GM19043 (cell line): ENCODE results near the gene CELF5.
"Not testable (repeated sequence)": the region's sequence is repeated elsewhere in the genome, so short reads cannot be mapped to it uniquely, and the experiment has no call there.

Experiments
- ATAC-seq: cut with Tn5 transposase; IDR thresholded peaks from one replicate; pipeline ENCODE4 v1.9.1; 2021; ENCODE audit warnings: low read depth; ENCODE audit not compliant: unreplicated experiment

Gene CELF5

DNA sequence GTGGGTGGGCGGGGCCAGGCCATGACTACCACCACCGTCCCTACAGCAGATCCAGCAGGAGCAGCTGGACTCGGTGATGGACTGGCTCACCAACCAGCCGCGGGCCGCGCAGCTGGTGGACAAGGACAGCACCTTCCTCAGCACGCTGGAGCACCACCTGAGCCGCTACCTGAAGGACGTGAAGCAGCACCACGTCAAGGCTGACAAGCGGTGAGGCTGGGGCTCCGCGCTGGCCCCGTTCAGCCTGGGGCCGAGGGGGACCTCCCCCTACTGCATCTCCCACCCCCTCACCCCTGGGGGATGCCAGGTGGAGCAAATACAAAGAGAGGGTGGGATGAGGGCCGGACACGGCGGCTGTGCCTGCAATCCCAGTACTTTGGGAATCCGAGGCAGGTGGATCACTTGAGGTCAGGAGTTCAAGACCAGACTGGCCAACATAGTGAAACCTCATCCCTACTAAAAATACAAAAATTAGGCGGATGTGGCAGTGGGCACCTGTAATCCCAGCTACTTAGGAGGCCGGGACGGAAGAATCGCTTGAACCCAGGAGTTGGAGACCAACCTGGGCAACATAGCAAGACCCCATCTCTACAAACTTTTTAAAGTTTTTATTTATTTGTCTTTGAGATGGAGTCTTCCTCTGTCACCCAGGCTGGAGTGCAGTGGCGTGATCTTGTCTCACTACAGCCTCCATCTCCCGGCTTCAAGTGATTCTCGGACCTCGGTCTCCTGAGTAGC lies 18.1 kb upstream of the CELF5 start:
- ATAC-seq: no peak

DNA sequence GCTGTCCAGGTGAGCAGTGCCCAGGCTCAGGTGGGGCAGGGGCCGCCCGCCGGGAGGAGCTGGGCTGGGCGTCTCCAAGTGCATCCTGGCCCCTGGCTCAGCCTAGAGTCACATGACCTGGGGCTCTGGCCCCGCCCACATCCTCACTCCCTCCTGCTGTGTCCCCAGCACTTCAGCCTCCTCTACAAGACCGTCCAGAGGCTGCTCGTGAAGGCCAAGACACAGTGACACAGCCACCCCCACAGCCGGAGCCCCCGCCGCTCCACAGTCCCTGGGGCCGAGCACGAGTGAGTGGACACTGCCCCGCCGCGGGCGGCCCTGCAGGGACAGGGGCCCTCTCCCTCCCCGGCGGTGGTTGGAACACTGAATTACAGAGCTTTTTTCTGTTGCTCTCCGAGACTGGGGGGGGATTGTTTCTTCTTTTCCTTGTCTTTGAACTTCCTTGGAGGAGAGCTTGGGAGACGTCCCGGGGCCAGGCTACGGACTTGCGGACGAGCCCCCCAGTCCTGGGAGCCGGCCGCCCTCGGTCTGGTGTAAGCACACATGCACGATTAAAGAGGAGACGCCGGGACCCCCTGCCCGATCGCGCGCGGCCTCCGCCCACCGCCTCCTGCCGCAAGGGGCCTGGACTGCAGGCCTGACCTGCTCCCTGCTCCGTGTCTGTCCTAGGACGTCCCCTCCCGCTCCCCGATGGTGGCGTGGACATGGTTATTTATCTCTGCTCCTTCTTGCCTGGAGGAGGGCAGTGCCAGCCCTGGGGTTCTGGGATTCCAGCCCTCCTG lies 16.8 kb upstream of the CELF5 start:
- ATAC-seq: no peak

DNA sequence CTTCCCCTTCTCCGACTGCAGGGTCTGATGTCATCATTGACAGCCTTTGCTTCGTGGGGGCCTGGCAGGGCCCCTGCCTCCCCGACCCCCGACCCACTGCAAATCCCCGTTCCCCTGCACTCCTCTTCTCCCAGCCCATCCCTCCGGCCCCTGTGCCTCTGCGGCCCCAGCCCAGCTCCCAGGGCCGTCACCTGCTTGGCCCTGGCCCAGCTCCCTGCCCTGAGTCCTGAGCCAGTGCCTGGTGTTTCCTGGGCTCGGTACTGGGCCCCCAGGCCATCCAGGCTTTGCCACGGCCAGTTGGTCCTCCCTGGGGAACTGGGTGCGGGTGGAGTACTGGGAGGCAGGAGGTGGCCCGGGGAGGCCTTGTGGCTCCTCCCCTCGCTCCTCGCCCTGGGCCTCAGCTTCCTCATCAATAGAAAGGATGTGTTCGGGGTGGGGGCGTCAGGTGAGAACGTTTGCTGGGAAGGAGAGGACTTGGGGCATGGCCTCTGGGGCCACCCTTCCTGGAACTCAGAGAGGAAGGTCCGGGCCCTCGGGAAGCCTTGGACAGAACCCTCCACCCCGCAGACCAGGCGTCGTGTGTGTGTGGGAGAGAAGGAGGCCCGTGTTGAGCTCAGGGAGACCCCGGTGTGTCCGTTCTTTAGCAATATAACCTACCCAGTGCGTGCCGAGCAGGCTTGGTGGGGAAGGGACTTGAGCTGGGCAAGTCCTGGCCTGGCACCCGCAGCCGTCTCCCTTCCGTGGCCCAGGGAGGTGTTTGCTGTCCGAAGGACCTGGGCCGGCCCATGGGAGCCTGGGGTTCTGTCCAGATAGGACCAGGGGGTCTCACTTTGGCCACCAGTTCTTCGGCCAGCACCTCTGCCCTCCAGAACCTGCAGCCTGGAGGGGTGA lies 15.9 kb upstream of the CELF5 start:
- no peak for ATAC-seq

DNA sequence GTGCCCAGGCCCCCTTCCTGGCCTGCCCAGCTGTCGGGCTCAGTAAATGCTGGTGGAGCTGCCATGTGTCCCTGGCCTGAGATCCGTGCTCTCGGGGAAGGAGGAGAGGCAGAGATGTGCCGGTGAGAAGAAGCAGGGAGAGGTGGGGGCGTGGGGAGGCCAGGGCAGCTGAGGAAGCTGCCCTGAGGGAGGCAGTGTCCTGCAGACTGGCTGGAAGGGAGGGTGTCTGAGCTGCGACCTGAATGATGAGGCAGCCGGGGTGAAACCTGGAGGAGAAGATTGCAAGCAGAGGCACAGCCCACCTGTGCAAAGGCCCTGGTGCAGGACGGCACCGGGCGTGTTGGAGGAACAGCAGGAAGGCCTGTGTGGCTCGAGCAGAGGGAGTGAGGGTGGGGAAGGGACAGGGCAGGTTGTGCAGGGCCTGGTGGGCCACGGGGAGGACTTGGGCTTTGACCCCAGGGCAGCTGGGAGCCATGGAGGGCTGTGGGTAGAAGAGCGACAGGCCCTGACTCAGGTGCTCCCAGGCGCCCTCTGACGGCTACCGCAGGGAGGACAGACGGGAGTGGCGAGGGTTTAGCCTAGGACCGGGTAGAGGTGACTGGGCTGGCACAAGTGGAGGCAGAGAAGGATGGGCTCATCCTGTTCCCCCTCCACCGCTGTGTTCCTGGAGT lies 14.0 kb upstream of the CELF5 start:
- ATAC-seq: no peak

DNA sequence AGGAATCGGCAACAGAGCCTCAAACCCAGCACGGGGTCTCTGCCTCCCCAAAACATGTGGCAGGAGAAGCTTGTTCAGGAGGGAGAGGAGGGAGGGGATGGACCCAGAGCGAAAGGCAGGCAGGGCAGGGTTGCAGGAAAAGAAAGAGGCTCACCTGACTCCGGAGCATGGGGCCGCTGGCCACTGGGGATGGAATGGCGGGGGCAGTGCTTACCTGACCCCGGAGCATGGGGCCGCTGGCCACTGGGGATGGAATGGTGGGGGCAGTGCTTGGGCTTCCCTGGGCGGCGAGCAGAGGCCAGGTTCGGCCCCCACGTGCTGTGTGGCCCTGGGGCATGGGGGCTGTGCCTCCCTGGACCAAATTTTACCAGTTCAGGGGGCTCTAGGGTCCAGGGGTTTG lies 13.3 kb upstream of the CELF5 start:
- ATAC-seq: no peak

DNA sequence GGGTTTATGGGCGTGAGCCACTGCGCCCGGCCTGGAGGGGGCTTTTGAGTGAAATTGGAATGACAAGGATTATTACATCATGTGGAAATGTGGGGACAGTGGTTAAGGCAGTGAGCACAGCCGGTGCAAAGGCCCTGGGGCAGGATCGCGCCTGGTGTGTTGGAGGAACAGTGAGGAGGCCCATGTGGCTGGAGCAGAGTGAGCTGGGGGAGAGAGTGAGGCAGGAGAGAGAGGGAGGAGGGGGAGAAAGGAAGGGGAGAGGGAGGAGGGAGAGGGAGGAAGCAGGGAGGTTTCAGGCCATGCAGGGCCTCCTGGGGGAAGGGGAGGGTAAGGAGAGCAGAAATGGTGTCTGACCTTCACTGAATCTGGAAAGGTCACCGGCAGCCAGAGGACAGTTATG lies 11.3 kb upstream of the CELF5 start:
- no peak for ATAC-seq

DNA sequence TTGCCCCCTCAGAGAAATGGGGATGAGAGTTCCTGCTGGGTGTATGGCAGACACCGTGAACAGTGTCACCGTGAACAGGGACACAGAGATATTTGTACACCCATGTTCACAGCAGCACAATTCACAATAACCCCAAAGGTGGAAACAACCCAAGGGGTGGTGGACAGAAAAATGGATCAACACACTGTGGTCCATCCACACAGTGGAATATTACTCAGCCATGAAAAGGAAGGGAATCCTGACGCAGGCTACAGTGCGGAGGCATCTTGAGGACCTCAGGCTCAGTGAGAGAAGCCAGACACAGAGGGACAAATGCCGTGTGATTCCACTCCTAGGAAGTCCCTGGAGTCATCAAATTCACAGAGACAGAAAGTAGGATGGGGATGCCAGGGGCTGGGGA lies 7.6 kb upstream of the CELF5 start:
- no peak for ATAC-seq

DNA sequence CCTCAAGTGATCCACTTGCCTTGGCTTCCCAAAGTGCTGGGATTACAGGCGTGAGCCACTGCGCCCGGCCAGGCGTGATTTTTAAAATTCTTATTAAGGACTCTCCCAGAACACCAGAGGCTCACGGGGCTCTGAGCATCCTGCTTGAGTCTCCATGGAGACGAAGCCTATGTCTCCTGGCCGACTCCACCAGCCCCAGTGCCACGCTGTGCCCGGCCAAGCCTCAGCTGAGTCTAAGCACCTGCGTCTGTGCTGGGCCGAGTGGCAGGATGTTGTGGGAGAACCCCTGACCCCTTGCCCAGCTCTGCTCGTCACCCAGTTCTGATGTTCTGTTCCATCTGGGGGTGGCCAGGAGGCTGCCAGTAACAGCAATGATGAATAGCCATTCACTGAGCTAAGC lies 3.9 kb upstream of the CELF5 start:
- ATAC-seq: no peak

DNA sequence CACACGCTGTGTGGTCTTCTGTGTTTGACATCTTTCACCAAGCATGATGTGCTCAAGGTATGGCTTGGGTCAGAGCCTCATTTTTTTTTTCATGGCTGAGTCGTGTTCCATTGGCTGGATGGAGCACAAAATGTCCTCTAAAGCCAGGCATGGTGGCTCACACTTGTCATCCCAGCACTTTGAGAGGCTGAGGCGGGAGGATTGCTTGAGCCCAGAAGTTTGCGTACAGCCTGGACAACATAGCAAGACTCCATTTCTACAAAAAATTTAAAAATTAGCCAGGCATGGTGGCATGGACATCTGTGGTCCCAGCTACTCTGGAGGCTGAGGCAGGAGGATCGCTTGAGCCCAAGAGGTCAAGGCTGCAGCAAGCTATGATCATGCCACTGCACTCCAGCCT lies 2.9 kb upstream of the CELF5 start:
- ATAC-seq: not testable (repeated sequence)

DNA sequence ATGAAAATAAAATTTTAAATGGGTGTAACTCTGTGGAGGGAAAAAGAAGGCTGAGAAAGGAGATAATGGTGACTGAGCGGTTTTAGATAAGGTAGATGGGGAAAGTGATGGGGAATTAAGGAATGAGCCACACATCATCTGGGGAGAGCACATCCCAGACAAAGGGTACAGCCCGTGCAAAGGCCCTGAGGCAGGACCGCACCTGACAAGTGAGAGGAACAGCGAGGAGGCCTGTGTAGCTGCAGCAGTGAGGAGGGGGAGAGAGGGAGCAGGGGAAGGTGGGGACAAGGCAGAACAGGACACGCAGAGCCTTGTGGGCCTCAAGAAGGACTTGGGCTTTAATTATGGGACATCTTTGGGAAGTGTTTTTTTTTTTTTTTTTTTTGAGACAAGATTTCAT lies 1.8 kb upstream of the CELF5 start:
- ATAC-seq: no peak

DNA sequence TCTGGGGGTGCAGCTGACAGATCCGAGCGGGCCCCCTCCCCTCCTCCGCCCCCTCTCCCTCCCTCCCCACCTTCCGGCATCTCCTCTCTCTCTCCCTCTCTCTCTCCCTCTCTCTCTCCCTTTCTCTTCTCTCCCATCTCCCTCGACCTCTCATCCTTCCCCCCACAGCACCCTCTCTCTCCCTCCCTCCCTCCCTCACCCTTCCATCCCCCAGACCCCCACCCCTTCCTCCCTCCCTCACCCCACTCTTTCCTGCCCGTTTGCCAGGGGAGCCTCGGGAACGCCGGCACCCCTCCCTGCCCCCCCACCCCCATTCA lies 666 bp downstream of the CELF5 start:
- no peak for ATAC-seq

DNA sequence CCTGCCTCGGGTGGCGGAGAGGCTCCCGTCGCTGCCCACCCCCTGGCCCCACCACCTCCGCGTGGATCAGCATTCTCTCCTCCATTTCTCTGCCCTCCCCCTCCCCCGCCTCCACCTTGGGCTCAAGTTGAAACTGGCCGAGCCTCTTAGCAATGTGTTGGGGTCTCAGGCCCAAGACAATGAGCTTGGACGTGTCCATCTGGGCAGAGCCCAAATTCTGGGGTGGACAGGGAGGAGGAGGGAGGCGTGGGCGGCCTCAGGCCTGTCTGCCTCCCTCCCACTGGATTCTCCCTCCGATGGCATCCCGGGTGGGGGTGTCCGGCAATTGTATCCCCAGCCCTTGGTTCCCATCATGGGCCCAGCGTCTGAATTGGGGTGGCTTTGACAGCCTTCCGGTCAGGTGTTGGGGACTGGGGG lies 1.2 kb downstream of the CELF5 start:
- ATAC-seq: no peak

DNA sequence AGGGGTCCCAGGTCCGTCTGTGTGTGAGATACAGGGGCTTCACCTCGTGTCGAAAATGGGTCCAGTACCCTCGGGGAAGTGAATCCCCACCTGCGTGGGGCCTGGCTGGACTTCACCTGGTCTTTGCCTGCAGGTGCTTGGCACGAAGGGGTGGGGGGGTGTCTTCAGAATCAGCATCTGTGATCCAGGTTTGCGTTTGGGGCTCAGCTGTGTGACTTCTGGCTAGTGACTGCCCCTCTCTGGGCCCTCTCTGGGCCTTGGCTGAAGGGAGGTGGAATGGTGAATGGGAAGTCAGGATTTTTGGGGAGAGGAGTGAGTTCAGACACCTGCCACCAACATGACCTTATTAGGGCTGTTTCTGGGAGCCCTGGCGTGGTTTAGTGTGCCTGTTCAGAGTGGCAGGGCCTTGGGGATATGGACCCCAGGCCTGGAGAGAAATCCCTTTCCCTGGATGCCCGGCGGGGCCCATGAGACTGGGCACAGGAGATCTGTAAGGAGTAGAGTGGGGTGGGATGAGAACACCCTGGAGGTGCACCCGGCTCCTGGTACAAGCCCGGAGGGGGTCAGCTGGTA lies 2.7 kb downstream of the CELF5 start:
- ATAC-seq: no peak

DNA sequence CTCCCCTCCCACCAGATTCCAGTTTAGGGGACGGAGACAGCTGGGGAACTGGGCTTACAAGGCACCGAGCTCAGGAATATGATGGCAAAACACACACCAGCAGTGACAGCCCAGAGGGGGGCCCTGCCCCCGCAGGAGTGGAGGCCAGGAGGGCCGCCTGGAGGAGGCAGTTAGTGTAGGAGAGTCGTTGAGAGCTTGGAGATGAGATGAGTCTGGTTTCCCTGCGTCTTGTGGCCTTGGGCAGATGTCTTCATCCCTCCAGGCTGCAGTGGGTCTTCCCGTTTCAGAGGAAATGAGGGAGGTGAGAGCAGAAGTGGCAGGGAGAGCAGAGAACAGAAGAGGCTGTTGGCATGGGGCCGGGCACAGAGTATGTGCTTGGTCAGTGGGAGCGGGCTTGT lies 4.9 kb downstream of the CELF5 start:
- no peak for ATAC-seq

DNA sequence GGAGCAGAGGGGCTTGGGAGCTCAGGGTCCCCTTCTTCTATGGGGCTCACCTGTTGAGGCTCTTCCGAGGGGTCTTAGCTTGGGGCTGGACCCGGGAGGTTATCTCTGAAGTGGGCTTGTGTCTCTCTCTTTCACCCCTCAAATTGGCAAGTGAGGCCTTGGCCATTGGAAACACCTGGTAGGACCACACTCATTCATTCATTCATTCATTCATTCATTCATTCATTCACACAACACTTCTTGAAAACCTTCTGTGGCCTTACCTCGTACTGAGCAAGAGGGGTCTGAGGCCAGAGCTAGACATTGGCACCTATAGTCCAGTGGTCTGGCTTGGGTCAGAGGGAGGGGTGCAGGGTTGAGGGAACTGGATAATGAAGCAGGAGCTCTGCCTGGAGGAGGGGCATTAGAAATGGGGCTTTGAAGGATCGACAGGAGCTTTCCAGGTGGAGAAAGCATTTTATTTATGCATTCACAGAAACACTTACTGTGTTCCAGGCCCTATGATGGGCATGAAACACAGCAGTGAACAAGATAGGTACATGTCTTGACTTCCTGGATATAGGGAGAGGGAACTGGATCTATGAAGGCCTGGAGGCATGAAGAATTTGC lies 5.5 kb downstream of the CELF5 start:
- no peak for ATAC-seq

DNA sequence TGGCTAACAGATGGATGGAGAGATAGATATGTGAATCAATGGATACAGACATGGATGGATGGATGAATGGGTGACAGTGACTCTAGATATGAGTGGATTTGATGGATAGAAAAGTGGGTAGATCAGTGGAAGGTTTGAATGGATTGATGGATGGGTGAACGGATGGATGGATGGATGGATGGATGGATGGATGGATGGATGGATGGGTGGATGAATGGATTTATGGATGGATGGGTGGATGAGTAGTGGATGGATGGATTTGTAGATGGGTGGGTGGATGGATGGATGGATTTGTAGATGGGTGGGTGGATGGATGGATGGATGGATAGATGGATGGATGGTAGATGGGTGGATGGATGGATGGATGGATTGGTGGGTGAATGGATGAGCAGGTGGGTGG lies 6.8 kb downstream of the CELF5 start:
- no peak for ATAC-seq

DNA sequence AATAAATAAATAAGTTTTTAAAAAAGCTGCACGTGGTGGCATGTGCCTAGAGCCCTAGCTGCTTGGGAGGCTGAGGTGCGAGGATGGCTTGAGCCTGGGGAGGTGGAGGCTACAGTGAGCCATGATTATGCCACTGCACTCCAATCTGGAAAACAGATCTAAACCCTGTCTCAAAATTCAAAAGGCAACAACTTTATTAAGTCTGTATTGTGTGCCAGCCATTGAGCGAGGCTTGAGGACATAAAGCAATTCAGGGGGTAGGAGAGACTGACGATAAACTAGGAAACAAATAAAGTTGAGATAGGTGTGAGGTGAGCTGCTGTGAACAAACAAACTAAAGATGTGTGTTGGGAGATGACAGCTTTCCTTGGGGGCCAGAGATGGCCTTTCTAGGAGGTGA lies 8.7 kb downstream of the CELF5 start:
- no peak for ATAC-seq

DNA sequence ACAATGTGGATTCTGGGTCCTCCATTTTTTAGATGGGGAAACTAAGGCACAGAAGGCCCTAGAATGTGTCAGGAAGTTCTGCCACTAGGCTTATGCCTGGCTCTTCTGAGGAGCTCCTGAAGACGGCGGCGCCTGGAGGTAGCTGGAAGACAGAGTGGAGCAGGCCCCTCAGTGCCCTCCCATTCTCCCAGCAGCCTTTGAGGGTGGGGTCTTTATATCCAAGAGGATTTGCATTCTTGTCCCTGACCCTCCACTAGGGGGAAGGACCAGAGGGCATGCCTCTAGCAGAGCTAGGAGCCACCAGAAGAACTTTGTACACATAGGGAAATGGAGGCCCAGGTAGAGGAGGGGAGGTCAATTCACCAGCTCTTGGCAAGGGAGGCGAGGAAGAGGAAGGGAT lies 9.4 kb downstream of the CELF5 start:
- no peak for ATAC-seq

DNA sequence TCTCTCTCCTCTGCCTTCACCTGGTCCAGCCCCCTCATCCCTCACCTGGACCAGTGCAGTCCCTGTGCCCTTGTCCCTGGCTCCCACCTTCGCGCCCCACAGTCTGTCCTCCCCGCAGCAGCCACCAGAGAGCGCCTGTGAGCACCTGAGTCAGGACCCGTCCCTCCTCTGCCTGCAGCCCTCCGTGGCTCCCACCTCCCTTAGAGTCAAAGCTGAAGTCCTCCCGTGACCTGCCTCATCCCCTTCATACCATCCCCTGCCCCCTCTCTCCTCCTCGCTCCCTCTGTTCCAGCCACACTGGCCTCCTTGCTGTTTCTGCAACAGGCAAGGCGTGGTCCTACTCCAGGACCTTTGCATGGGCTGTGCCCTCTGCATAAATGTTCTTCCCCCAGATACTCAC lies 10.3 kb downstream of the CELF5 start:
- no peak for ATAC-seq

DNA sequence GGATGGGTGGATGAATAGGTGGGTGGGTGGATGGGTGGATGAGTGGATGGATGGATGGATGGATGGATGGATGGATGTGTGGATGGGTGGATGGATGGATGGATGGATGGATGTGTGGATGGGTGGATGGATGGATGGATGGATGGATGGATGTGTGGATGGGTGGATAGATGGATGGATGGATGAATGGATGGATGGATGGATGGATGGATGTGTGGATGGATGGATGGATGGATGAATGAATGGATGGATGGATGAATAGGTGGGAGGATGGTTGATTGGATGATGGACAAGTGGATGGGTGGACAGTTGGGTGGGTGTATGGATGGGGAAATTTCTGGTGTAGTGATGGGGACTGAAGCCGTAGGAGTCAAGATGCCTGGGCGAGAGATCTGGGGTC lies 11.1 kb downstream of the CELF5 start:
- not testable (repeated sequence) for ATAC-seq
